H1 (cell line): ENCODE results near the gene IL1A. TPM values are rescaled to one million over a fixed set of nuclear protein-coding genes. Genes with fewer than 3 reads are reported as not detected.

Experiments
- CTCF ChIA-PET: fragments of 300-600 bp; sonication (Branson Sonifier 250); formaldehyde crosslinking; loops from one replicate; lab custom pipeline; 2021; ENCODE audit not compliant: partially characterized antibody; lab: Charles Lee
- POLR2A ChIA-PET: fragments of 300-600 bp; sonication (Branson Sonifier 250); formaldehyde crosslinking; loops from one replicate; lab custom pipeline; 2021; ENCODE audit warnings: inconsistent platforms; ENCODE audit not compliant: partially characterized antibody; lab: Charles Lee
- DNase-seq, 2 experiments: peaks; one replicate each; pipeline versions ENCODE4 v3.0.0 to v3.0.0-alpha.2; 2010 to 2022; ENCODE audit warnings: low spot score in 2 of 2, low read depth in 1 of 2, mixed read lengths in 1 of 2
- FAIRE-seq: peaks from 2 replicates; lab custom pipeline; 2011; peaks lifted over from hg19 to GRCh38; lab: Jason Lieb, UNC
- H2AFZ ChIP-seq: 2 replicates; pipeline ENCODE4 v1.8.1; 2012; ENCODE audit warnings: low read length, inconsistent platforms
- H2AK5ac ChIP-seq: 2 replicates; pipeline ENCODE4 v1.6.1; 2013; ENCODE audit warnings: low read depth, low read length
- H2BK120ac ChIP-seq: replicated peaks from 2 replicates; pipeline ENCODE3; 2013; ENCODE audit warnings: low read depth, low read length, inconsistent platforms
- H2BK12ac ChIP-seq: 2 replicates; pipeline ENCODE4 v1.6.1; 2013; ENCODE audit warnings: low read depth, low read length
- H2BK15ac ChIP-seq: 2 replicates; pipeline ENCODE4 v1.6.1; 2013; ENCODE audit warnings: low read length
- H2BK20ac ChIP-seq: 2 replicates; pipeline ENCODE4 v1.6.1; 2013; ENCODE audit warnings: low read length
- H2BK5ac ChIP-seq: 2 replicates; pipeline ENCODE4 v1.6.1; 2013; ENCODE audit warnings: low read depth, low read length
- H3K14ac ChIP-seq: 2 replicates; pipeline ENCODE4 v1.6.1; 2013; ENCODE audit warnings: inconsistent platforms; ENCODE audit not compliant: insufficient read length
- H3K18ac ChIP-seq: 2 replicates; pipeline ENCODE4 v1.6.1; 2013; ENCODE audit warnings: low read length; ENCODE audit errors: extremely low read depth
- H3K23ac ChIP-seq: 2 replicates; pipeline ENCODE4 v1.6.1; 2013; ENCODE audit warnings: inconsistent platforms; ENCODE audit not compliant: insufficient read length
- H3K23me2 ChIP-seq: 2 replicates; pipeline ENCODE4 v1.6.1; 2013; ENCODE audit warnings: low read depth, low read length
- H3K27ac ChIP-seq: 2 replicates; pipeline ENCODE4 v1.6.1; 2011; ENCODE audit warnings: low read depth, low read length, inconsistent platforms
- H3K27me3 ChIP-seq, 4 experiments: replicated peaks in 1 of 4; 1 replicate in 1 of 4; 2 replicates in 3 of 4; pipeline versions ENCODE4 v1.6.1 to v1.8.1; 2011 to 2013; ENCODE audit warnings: low read length in 3 of 4, mild to moderate bottlenecking in 3 of 4, inconsistent platforms in 2 of 4, mixed read lengths in 2 of 4, moderate library complexity in 1 of 4; ENCODE audit not compliant: control insufficient read depth in 3 of 4, insufficient read depth in 3 of 4; ENCODE audit errors: extremely low read depth in 1 of 4
- H3K36me3 ChIP-seq, 4 experiments: 2 replicates each; pipeline versions ENCODE4 v1.6.1 to v1.8.1; 2011 to 2013; ENCODE audit warnings: mild to moderate bottlenecking in 4 of 4, low read length in 3 of 4, moderate library complexity in 2 of 4, control low read depth in 1 of 4, inconsistent platforms in 1 of 4; ENCODE audit not compliant: insufficient read depth in 4 of 4, control insufficient read depth in 2 of 4
- H3K4ac ChIP-seq: replicated peaks from 2 replicates; pipeline ENCODE3; 2013; ENCODE audit warnings: low read length, low read depth, mixed read lengths, inconsistent platforms; ENCODE audit not compliant: insufficient read length
- H3K4me1 ChIP-seq, 4 experiments: replicated peaks in 1 of 4; 1 replicate in 1 of 4; 2 replicates in 3 of 4; pipeline versions ENCODE4 v1.6.1 to v1.8.1; 2011 to 2013; ENCODE audit warnings: low read length in 3 of 4, inconsistent platforms in 2 of 4, mixed read lengths in 1 of 4; ENCODE audit not compliant: insufficient read depth in 4 of 4, control insufficient read depth in 3 of 4
- H3K4me2 ChIP-seq, 2 experiments: 2 replicates each; pipeline versions ENCODE4 v1.6.1 to v1.8.1; 2011 to 2013; ENCODE audit warnings: low read depth in 2 of 2, low read length in 2 of 2, control low read depth in 1 of 2, inconsistent platforms in 1 of 2, mild to moderate bottlenecking in 1 of 2; ENCODE audit not compliant: insufficient read depth in 1 of 2
- H3K4me3 ChIP-seq, 4 experiments: fragments of 200-600, 300-600 bp in 1 of 4; sonication (generic), shearing (Covaris generic), sonication (Bioruptor Twin) in 1 of 4; 2 replicates each; pipeline versions ENCODE4 v1.5.1 to v1.8.1; 2011 to 2016; ENCODE audit warnings: low read length in 4 of 4, low read depth in 3 of 4, control low read depth in 2 of 4, inconsistent platforms in 2 of 4, mild to moderate bottlenecking in 2 of 4, mixed read lengths in 1 of 4, moderate library complexity in 1 of 4; ENCODE audit not compliant: insufficient read depth in 2 of 4; ENCODE audit errors: extremely low read depth in 1 of 4
- H3K56ac ChIP-seq: replicated peaks from 2 replicates; pipeline ENCODE3; 2013; ENCODE audit warnings: low read depth, mild to moderate bottlenecking, mixed read lengths, low read length, inconsistent platforms; ENCODE audit not compliant: insufficient read length
- H3K79me1 ChIP-seq: 2 replicates; pipeline ENCODE4 v1.6.1; 2013; ENCODE audit warnings: low read depth, low read length, control low read depth
- H3K79me2 ChIP-seq, 2 experiments: 2 replicates each; pipeline versions ENCODE4 v1.6.1 to v1.8.1; 2012 to 2013; ENCODE audit warnings: low read length in 2 of 2, mild to moderate bottlenecking in 2 of 2, inconsistent platforms in 1 of 2; ENCODE audit not compliant: insufficient read depth in 2 of 2, control insufficient read depth in 1 of 2
- H3K9ac ChIP-seq, 4 experiments: replicated peaks in 1 of 4; 1 replicate in 1 of 4; 2 replicates in 3 of 4; pipeline versions ENCODE4 v1.6.1 to v1.8.1; 2011 to 2013; ENCODE audit warnings: low read depth in 3 of 4, low read length in 3 of 4, control low read depth in 2 of 4, mild to moderate bottlenecking in 2 of 4, moderate library complexity in 2 of 4, inconsistent platforms in 1 of 4; ENCODE audit errors: extremely low read depth in 1 of 4
- H3K9me3 ChIP-seq, 2 experiments: 2 replicates each; pipeline versions ENCODE4 v1.6.1 to v1.8.1; 2012 to 2013; ENCODE audit warnings: mild to moderate bottlenecking in 2 of 2, moderate library complexity in 2 of 2, control low read depth in 1 of 2, inconsistent platforms in 1 of 2, low read depth in 1 of 2, low read length in 1 of 2, mixed read lengths in 1 of 2; ENCODE audit not compliant: insufficient read depth in 2 of 2
- H4K20me1 ChIP-seq, 2 experiments: replicated peaks in 1 of 2; 2 replicates each; pipeline versions ENCODE3 to v1.8.1; 2011 to 2013; ENCODE audit warnings: inconsistent platforms in 2 of 2, low read length in 2 of 2, mild to moderate bottlenecking in 1 of 2; ENCODE audit not compliant: insufficient read depth in 2 of 2, control insufficient read depth in 1 of 2
- H4K5ac ChIP-seq: 2 replicates; pipeline ENCODE4 v1.6.1; 2013; ENCODE audit warnings: low read length, low read depth, mixed read lengths, inconsistent platforms; ENCODE audit not compliant: insufficient read length
- H4K8ac ChIP-seq: 2 replicates; pipeline ENCODE4 v1.8.0; 2013; ENCODE audit warnings: mild to moderate bottlenecking, moderate library complexity, low read length, inconsistent platforms; ENCODE audit not compliant: insufficient read depth; ENCODE audit errors: extremely low read depth
- H4K91ac ChIP-seq: replicated peaks from 2 replicates; pipeline ENCODE3; 2013; ENCODE audit warnings: low read length, mixed read lengths, inconsistent platforms; ENCODE audit not compliant: insufficient read length
- ATF2 ChIP-seq: IDR thresholded peaks from 2 replicates; pipeline ENCODE4 v1.6.1; 2012; ENCODE audit warnings: low read length, inconsistent platforms
- BCL11A ChIP-seq, 2 experiments: IDR thresholded peaks; one replicate each; pipeline ENCODE4 v1.6.1; 2011; ENCODE audit warnings: low read depth in 2 of 2, low read length in 2 of 2, mild to moderate bottlenecking in 2 of 2
- CBX5 ChIP-seq: fragments of 300-800, 300-1000 bp; sonication (generic); IDR thresholded peaks from 2 replicates; pipeline ENCODE4 v1.7.1; 2016; ENCODE audit warnings: antibody characterized with exemption, low read length, low read depth
- CREB1 ChIP-seq: IDR thresholded peaks from 2 replicates; pipeline ENCODE4 v1.6.1; 2012; ENCODE audit warnings: inconsistent platforms
- FOSL1 ChIP-seq: IDR thresholded peaks from 2 replicates; pipeline ENCODE4 v1.6.1; 2011; ENCODE audit warnings: mild to moderate bottlenecking, low read depth, low read length, moderate library complexity; ENCODE audit not compliant: insufficient read depth
- NANOG ChIP-seq: IDR thresholded peaks from 2 replicates; pipeline ENCODE4 v1.6.1; 2011; ENCODE audit warnings: low read length, low read depth, mild to moderate bottlenecking, inconsistent platforms; ENCODE audit not compliant: insufficient read depth, poor library complexity, severe bottlenecking
- POLR2A ChIP-seq, 2 experiments: IDR thresholded peaks; 1 replicate in 1 of 2; 2 replicates in 1 of 2; pipeline ENCODE4 v1.6.1; 2011; ENCODE audit warnings: low read depth in 2 of 2, low read length in 2 of 2, mild to moderate bottlenecking in 2 of 2; ENCODE audit errors: control extremely low read depth in 1 of 2
- SIRT6 ChIP-seq: IDR thresholded peaks from one replicate; pipeline ENCODE4 v1.7.1; 2012; ENCODE audit warnings: low read length, inconsistent platforms
- SIX5 ChIP-seq: IDR thresholded peaks from 2 replicates; pipeline ENCODE4 v1.6.1; 2011; ENCODE audit warnings: mild to moderate bottlenecking, low read depth, low read length
- TCF12 ChIP-seq: IDR thresholded peaks from 2 replicates; pipeline ENCODE4 v1.6.1; 2011; ENCODE audit warnings: low read depth, mild to moderate bottlenecking, low read length
- USF2 ChIP-seq: IDR thresholded peaks from 2 replicates; pipeline ENCODE4 v1.6.1; 2011; ENCODE audit warnings: low read length, improper control_type of control experiment
- YY1 ChIP-seq: IDR thresholded peaks from 2 replicates; pipeline ENCODE4 v1.6.1; 2011; ENCODE audit warnings: low read depth, mild to moderate bottlenecking, low read length
- ZNF274 ChIP-seq: IDR thresholded peaks from 2 replicates; pipeline ENCODE4 v1.7.0; 2012; ENCODE audit warnings: low read length, borderline replicate concordance; ENCODE audit errors: extremely low read depth
- WGBS, 2 experiments: shearing (Covaris generic) in 1 of 2; methylation state at CpG; one replicate each; pipeline versions ENCODE4 v1.1.6 to v1.1.7; 2013 to 2015; ENCODE audit warnings: low lambda C conversion rate in 2 of 2, mixed read lengths in 2 of 2, inconsistent platforms in 1 of 2, low coverage in 1 of 2, missing lambda C conversion rate in 1 of 2; ENCODE audit not compliant: insufficient replicate concordance in 2 of 2, insufficient coverage in 1 of 2, insufficient read length in 1 of 2; ENCODE audit errors: extremely low coverage in 1 of 2, missing lambda C conversion rate in 1 of 2; 5-methylcytosine and 5-hydroxymethylcytosine counted together
- polyA plus RNA-seq, 7 experiments: library from polyadenylated mRNA; depleted of rRNA in 3 of 7; stranded (reverse) in 5 of 7; unstranded in 2 of 7; fragments of >200 nt in 5 of 7; fragments of 200-250 nt in 2 of 7; gene quantifications; 1 replicate in 5 of 7; 2 replicates in 1 of 7; 4 replicates in 1 of 7; pipeline versions ENCODE4 v1.2.1 to v1.2.3, GENCODE V29; 2011 to 2013; ENCODE audit warnings: missing spikeins in 2 of 7, mixed read lengths in 2 of 7
- total RNA-seq: library from RNA; stranded (reverse); fragmentation: NEBNext Ultra II Directional; extraction: Animal tissue kit (Norgen Biotek cat#: 25700); gene quantifications from 2 replicates; pipeline ENCODE4 v1.2.1, GENCODE V29; 2021

IL1A gene
- total and polyA plus RNA-seq, 2 of the 8 experiments (the other 6 are each of a cell fraction or from before 2014, with no cell fraction given): 0.32 to 0.74 TPM

GRCh38 chr2:112776113-112776512, 8.2 kb downstream of the IL1A start:
- Histone ChIP-seq H3K23ac (no peak overlapping the region), H2AK5ac (no peak overlapping the region), H3K36me3 (no peaks in the 10 kb centered on the region), H3K79me2 (no peaks in the 10 kb centered on the region), H4K8ac (no peak overlapping the region), H2AFZ (no peak overlapping the region), H3K27ac (no peak overlapping the region), H3K14ac (no peak overlapping the region), H4K91ac (no peak overlapping the region), H4K5ac (no peak overlapping the region), H3K4me2 (no peak overlapping the region), H3K4me1 (no peaks in the 10 kb centered on the region), H3K9me3 (no peaks in the 10 kb centered on the region), H3K9ac (no peak overlapping the region), H3K79me1 (no peaks in the 10 kb centered on the region), H3K4ac (no peak overlapping the region), H3K4me3 (no peak overlapping the region), H3K18ac (no peak overlapping the region), H2BK20ac (no peak overlapping the region), H3K56ac (no peak overlapping the region), H2BK5ac (no peak overlapping the region), H3K23me2 (no peaks in the 10 kb centered on the region; the same call in 1 of the 2 replicates), H4K20me1 (no peaks in the 10 kb centered on the region), H2BK120ac (no peak overlapping the region), H2BK15ac (no peak overlapping the region), H2BK12ac (no peak overlapping the region), H3K27me3 (no peaks in the 10 kb centered on the region)
- DNase-seq: no peak
- ChIA-PET CTCF (no interaction called here), POLR2A (interaction anchor here (0.5 kb wide), 1 partner anchor 8 kb away, joined by 3 read pairs; no protein-coding TSS in a partner anchor)
- WGBS, 2 experiments: 100% methylated on average over 1 of the region's 3 CpGs; no CpG with 5 or more reads in 1 of the 2 experiments
- no peak for FAIRE-seq
- TF ChIP-seq CREB1 (no peak), POLR2A (IDR thresholded peaks at IDR 0.05; ENCODE audit: control extremely low read depth in 1 of 2, low read depth in 2 of 2, low read length in 2 of 2) (no peak), NANOG (no peak), SIX5 (no peak), TCF12 (no peak), ATF2 (no peak), USF2 (no peak), CBX5 (no peak), YY1 (no peak), FOSL1 (no peak), BCL11A (IDR thresholded peaks at IDR 0.05; ENCODE audit: low read depth in 2 of 2, low read length in 2 of 2) (no peak), SIRT6 (no peak), ZNF274 (no peak)
